HFF-Myc (cell line): ENCODE results near the gene AKAP17A.

Experiments
- DNase-seq: peaks from one replicate; pipeline ENCODE4 v3.0.0-alpha.2; 2011; ENCODE audit warnings: low read depth; ENCODE audit errors: extremely low read depth
- H3K4me3 ChIP-seq: replicated peaks from 2 replicates; pipeline ENCODE4 v1.5.1; 2011; ENCODE audit warnings: low read depth, mild to moderate bottlenecking, control low read depth, low read length
- TF ChIP-seq, protein P1 (sequence below): IDR thresholded peaks from 2 replicates; pipeline ENCODE4 v1.5.1; 2012; ENCODE audit warnings: mild to moderate bottlenecking, low read depth, low read length, control low read depth; ENCODE audit errors: missing control alignments

AKAP17A gene

GRCh38 chrX:1646009-1646408, 54.6 kb downstream of the AKAP17A start:
- DNase-seq: no peak
- H3K4me3 ChIP-seq: no peak overlapping the region
- TF ChIP-seq, protein P1, sequence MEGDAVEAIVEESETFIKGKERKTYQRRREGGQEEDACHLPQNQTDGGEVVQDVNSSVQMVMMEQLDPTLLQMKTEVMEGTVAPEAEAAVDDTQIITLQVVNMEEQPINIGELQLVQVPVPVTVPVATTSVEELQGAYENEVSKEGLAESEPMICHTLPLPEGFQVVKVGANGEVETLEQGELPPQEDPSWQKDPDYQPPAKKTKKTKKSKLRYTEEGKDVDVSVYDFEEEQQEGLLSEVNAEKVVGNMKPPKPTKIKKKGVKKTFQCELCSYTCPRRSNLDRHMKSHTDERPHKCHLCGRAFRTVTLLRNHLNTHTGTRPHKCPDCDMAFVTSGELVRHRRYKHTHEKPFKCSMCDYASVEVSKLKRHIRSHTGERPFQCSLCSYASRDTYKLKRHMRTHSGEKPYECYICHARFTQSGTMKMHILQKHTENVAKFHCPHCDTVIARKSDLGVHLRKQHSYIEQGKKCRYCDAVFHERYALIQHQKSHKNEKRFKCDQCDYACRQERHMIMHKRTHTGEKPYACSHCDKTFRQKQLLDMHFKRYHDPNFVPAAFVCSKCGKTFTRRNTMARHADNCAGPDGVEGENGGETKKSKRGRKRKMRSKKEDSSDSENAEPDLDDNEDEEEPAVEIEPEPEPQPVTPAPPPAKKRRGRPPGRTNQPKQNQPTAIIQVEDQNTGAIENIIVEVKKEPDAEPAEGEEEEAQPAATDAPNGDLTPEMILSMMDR: no peak

- H3K4me3 ChIP-seq: no peak overlapping the region
- DNase-seq: no peak
- TF ChIP-seq, protein P1: no peak
These were observed 58.2 kb downstream of the AKAP17A start for GRCh38 chrX:1649621-1650020.
